Measurements from ENCODE around the gene CDH22. TPM values are rescaled to one million over a fixed set of nuclear protein-coding genes. Genes with fewer than 3 reads are reported as not detected.

CDH22 gene
- total and polyA plus RNA-seq, 2 donors (not counting 1 experiment from before 2014, with no cell fraction given), result not detected

DNA sequence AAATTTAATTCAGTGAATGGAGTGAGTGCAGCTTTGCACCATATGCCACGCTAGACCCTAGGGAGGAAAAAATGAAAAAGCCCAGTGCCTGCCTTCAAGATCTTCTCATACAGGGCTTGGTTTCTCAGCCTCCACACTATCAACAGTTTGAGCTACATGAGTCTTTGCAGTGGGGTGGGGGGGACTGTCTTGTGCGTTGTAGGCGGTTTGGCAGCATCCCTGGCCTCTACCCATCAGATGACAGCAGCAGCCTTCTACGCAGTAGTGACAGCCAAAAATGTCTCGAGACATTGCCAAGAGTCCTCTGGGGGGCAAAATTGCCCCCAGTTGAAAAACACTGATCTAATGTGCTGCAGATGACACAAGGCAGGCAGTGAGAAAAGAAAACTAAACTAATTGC, 6.2 kb downstream of the CDH22 start:
- Histone ChIP-seq H3K4me1 (ENCODE audit: control insufficient read depth, extremely low read depth, insufficient read depth, low read length) (no peaks in the 10 kb centered on the region), H3K27ac (ENCODE audit: insufficient read depth, low read length) (no peak overlapping the region), H3K4me3 (replicated peaks in 1 of 4; ENCODE audit: control extremely low read depth in 1 of 4, insufficient read depth in 1 of 4, low read depth in 3 of 4, low read length in 4 of 4) (no peak overlapping the region), H3K9ac (ENCODE audit: insufficient read depth, low read length) (no peak overlapping the region), H3K79me2 (ENCODE audit: control insufficient read depth, insufficient read depth, low read length) (no peaks in the 10 kb centered on the region), H3K36me3 (ENCODE audit: control insufficient read depth, insufficient read depth, low read length) (no peaks in the 10 kb centered on the region), H2AFZ (ENCODE audit: low read length) (no peak overlapping the region), H3K4me2 (ENCODE audit: extremely low read depth, insufficient read depth, low read length) (no peak overlapping the region), H3K27me3 (ENCODE audit: control insufficient read depth, insufficient read depth, low read length) (peaks cover 23% of the 10 kb centered on the region), H4K20me1 (ENCODE audit: control insufficient read depth, extremely low read depth, insufficient read depth, low read length) (no peaks in the 10 kb centered on the region), H3K9me3 (ENCODE audit: control insufficient read depth, insufficient read depth, low read depth, low read length) (no peaks in the 10 kb centered on the region)
- TF ChIP-seq CTCF (conservative IDR thresholded peaks at IDR 0.05 in 1 of 2, IDR thresholded peaks at IDR 0.05 in 1 of 2; ENCODE audit: low read depth in 1 of 2, low read length in 2 of 2) (no peak), EZH2 (IDR thresholded peaks at IDR 0.05; ENCODE audit: low read length, missing control alignments) (no peak)
- no peak for DNase-seq (ENCODE audit: low read depth in 2 of 2)

GRCh38 chr20:46300281-46300680, 8.0 kb downstream of the CDH22 start:
- Histone ChIP-seq H3K4me3 (replicated peaks in 1 of 4; ENCODE audit: control extremely low read depth in 1 of 4, insufficient read depth in 1 of 4, low read depth in 3 of 4, low read length in 4 of 4) (no peak overlapping the region), H3K79me2 (ENCODE audit: control insufficient read depth, insufficient read depth, low read length) (no peaks in the 10 kb centered on the region), H3K27me3 (ENCODE audit: control insufficient read depth, insufficient read depth, low read length) (peaks cover 19% of the 10 kb centered on the region), H3K9ac (ENCODE audit: insufficient read depth, low read length) (no peak overlapping the region), H3K36me3 (ENCODE audit: control insufficient read depth, insufficient read depth, low read length) (no peaks in the 10 kb centered on the region), H3K9me3 (ENCODE audit: control insufficient read depth, insufficient read depth, low read depth, low read length) (no peaks in the 10 kb centered on the region), H2AFZ (ENCODE audit: low read length) (no peak overlapping the region), H4K20me1 (ENCODE audit: control insufficient read depth, extremely low read depth, insufficient read depth, low read length) (no peaks in the 10 kb centered on the region), H3K4me2 (ENCODE audit: extremely low read depth, insufficient read depth, low read length) (no peak overlapping the region), H3K4me1 (ENCODE audit: control insufficient read depth, extremely low read depth, insufficient read depth, low read length) (no peaks in the 10 kb centered on the region), H3K27ac (ENCODE audit: insufficient read depth, low read length) (no peak overlapping the region)
- TF ChIP-seq CTCF (conservative IDR thresholded peaks at IDR 0.05 in 1 of 2, IDR thresholded peaks at IDR 0.05 in 1 of 2; ENCODE audit: low read depth in 1 of 2, low read length in 2 of 2) (no peak), EZH2 (IDR thresholded peaks at IDR 0.05; ENCODE audit: low read length, missing control alignments) (no peak)
- no peak for DNase-seq (ENCODE audit: low read depth in 2 of 2)

- H3K27ac ChIP-seq (ENCODE audit: insufficient read depth, low read length), result no peak overlapping the region
- peaks cover 14% of the 10 kb centered on the region for H3K27me3 ChIP-seq (ENCODE audit: control insufficient read depth, insufficient read depth, low read length)
These were observed 9.2 kb downstream of the CDH22 start for GRCh38 chr20:46299078-46299477.

More at GRCh38 chr20:46299078-46299477, 9.2 kb downstream of the CDH22 start:
- H3K36me3 ChIP-seq (ENCODE audit: control insufficient read depth, insufficient read depth, low read length), result no peaks in the 10 kb centered on the region
- no peaks in the 10 kb centered on the region for H4K20me1 ChIP-seq (ENCODE audit: control insufficient read depth, extremely low read depth, insufficient read depth, low read length)
- H3K4me2 ChIP-seq (ENCODE audit: extremely low read depth, insufficient read depth, low read length), result no peak overlapping the region
- no peak overlapping the region for H3K4me3 ChIP-seq (replicated peaks in 1 of 4; ENCODE audit: control extremely low read depth in 1 of 4, insufficient read depth in 1 of 4, low read depth in 3 of 4, low read length in 4 of 4)
- H3K9me3 ChIP-seq (ENCODE audit: control insufficient read depth, insufficient read depth, low read depth, low read length), result no peaks in the 10 kb centered on the region
- H2AFZ ChIP-seq (ENCODE audit: low read length), result no peak overlapping the region
- no peak overlapping the region for H3K9ac ChIP-seq (ENCODE audit: insufficient read depth, low read length)
- TF ChIP-seq EZH2 (IDR thresholded peaks at IDR 0.05; ENCODE audit: low read length, missing control alignments) (no peak), CTCF (conservative IDR thresholded peaks at IDR 0.05 in 1 of 2, IDR thresholded peaks at IDR 0.05 in 1 of 2; ENCODE audit: low read depth in 1 of 2, low read length in 2 of 2) (no peak)
- no peak for DNase-seq (ENCODE audit: low read depth in 2 of 2)
- no peaks in the 10 kb centered on the region for H3K4me1 ChIP-seq (ENCODE audit: control insufficient read depth, extremely low read depth, insufficient read depth, low read length)
- H3K79me2 ChIP-seq (ENCODE audit: control insufficient read depth, insufficient read depth, low read length), result no peaks in the 10 kb centered on the region
